GM13977 (cell line): Measurements from ENCODE around the gene KRTAP10-9.

Experiments
- DNase-seq: peaks from one replicate; pipeline ENCODE4 v3.0.0; 2012; ENCODE audit warnings: low spot score
- in situ Hi-C: fragments of 300-500 bp; cut with MboI; formaldehyde crosslinking; loops from one replicate; pipeline ENCODE4 v1.12.0; 2022; ENCODE audit warnings: low sequenced_read_pairs, low pct_unique_long_range_greater_than_20kb, mixed read lengths, inconsistent platforms; ENCODE audit not compliant: unreplicated experiment
- TF ChIP-seq, protein P1 (sequence below): IDR thresholded peaks from 2 replicates; pipeline ENCODE4 v1.5.1; 2012; ENCODE audit warnings: mild to moderate bottlenecking, control low read depth; ENCODE audit not compliant: insufficient read depth; ENCODE audit errors: extremely low read depth, missing control alignments

KRTAP10-9 gene

DNA sequence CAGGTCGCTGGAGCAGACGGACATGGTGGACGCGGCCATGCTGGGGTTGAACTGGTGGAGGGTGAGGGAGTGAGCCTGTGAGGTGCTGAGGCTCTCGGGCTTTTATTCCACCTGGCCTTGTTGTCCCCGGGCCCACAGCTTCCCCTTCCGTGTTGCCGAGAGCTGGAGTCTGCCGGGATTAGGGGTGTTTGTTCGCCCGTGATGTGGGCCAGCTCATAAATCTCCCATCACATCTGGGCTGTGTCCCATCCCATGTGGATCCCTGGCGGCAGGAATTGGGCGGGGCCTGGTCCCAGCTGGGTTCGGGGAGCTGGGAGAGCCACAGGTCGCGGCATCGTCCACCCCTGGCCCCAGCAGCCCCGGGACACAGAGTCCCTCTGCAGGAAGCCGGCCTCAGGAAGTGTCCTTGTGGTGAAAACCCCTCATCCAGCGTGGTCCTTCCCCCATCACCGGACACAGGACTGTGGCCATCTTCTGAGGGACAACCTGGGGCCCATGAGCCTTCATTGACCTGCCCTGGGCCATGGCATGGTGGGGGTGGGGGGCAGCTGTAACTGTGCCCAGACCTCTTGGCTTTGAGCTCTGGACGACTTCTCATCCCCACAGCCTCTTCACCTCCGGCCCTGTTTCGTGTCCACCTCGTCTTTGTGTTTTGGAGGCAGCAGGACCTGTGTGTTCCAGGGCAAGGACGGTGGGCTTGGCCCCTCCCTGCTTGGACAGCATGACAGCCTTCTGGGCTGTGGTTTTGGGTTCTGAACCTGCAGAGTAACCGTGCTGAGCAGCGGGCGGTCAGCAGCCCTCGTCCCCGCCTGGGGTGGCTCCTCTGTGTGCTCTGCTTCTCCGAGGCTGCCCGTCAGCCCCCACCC is 34.2 kb upstream of the KRTAP10-9 start, which contains the start of gene KRTAP10-6:
TSS of gene KRTAP10-6 (minus strand) at position 60 of the 866 bp plus-strand sequence. CDS start at position 39, 21 bp downstream.
- DNase-seq: no peak
- TF ChIP-seq, protein P1, sequence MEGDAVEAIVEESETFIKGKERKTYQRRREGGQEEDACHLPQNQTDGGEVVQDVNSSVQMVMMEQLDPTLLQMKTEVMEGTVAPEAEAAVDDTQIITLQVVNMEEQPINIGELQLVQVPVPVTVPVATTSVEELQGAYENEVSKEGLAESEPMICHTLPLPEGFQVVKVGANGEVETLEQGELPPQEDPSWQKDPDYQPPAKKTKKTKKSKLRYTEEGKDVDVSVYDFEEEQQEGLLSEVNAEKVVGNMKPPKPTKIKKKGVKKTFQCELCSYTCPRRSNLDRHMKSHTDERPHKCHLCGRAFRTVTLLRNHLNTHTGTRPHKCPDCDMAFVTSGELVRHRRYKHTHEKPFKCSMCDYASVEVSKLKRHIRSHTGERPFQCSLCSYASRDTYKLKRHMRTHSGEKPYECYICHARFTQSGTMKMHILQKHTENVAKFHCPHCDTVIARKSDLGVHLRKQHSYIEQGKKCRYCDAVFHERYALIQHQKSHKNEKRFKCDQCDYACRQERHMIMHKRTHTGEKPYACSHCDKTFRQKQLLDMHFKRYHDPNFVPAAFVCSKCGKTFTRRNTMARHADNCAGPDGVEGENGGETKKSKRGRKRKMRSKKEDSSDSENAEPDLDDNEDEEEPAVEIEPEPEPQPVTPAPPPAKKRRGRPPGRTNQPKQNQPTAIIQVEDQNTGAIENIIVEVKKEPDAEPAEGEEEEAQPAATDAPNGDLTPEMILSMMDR: no peak
- in situ Hi-C loops: no loop called here

DNA sequence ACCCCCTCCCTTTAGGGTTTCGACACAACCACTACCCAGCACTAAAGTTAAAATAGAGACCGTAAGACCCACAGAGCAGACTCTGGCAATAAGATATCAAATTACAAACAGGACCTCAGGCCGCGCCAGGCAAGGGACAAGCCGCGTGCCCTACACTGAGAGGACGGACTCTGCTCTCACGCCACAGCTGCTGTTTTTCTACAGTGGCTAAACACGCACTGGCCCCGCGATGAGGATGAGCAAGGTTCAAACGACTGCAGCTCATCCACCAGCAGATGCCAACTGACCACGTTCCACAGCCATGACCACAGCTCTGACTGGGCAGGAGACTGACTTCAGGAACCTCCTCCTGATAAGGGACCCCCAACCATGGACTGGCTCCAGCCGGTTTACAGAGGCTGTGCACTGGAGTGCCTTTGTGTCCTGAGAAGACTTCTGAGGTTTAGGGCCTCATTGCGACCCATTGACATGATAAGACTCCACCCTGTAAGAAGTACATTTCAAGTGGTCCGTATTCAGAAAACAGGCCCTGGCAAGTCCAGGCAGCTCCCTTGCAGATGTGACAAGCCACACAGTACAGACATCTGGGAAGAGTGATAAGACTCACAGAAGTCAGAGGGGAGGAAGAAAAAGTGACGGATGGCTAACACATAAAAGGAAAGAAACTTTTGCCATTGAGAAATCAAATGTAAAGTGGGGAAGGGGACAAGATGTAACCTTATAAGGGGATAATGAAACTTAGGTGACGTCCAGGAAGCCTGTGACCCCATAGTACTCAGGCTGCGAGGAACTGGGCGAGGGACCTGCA is 33.1 kb upstream of the KRTAP10-9 start:
- in situ Hi-C loops: no loop called here
- no peak for DNase-seq
- TF ChIP-seq, protein P1: no peak

DNA sequence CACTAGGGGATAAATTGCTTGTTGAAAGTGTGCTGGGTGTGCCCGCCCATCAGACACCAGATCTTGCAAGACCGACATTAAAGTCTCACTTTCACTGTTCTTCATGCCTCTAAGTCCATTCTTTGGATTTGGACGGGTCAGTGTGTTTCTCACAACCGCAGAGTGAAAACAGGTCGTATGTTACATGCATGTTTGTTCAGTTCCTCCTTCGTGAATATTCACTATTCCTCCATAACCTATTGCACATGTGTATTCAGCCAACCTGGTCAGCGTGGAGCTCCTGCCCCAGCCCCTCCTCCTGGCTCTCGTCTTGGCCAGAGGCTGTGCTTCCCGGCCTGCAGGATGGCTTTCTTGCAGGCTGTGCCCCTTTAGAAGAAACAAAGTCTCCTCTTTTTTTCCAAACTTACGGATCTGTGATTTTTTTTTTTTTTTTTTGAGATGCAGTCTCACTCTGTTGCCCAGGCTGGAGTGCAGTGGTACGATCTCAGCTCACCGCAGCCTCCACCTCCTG is 32.4 kb upstream of the KRTAP10-9 start:
- TF ChIP-seq, protein P1: no peak
- no peak for DNase-seq
- in situ Hi-C loops: no loop called here

DNA sequence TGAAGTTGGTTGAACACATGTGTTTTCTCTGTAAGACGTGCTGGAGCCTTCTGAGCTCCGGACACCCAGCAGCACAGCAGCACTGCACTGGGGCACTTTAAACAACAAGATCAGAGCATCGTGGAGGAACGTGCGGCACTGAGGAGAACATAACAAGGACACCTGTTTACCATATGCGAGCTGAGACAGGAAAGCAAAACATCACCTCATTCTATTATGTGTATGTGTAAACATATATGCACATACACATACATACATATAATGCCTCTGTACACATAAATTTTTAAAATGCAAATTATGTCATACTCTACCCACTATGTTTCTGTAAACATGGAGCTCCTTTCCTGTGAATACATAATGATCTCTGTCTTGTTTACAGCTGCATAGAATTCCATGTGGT is 31.4 kb upstream of the KRTAP10-9 start:
- TF ChIP-seq, protein P1: no peak
- in situ Hi-C loops: no loop called here
- DNase-seq: no peak

DNA sequence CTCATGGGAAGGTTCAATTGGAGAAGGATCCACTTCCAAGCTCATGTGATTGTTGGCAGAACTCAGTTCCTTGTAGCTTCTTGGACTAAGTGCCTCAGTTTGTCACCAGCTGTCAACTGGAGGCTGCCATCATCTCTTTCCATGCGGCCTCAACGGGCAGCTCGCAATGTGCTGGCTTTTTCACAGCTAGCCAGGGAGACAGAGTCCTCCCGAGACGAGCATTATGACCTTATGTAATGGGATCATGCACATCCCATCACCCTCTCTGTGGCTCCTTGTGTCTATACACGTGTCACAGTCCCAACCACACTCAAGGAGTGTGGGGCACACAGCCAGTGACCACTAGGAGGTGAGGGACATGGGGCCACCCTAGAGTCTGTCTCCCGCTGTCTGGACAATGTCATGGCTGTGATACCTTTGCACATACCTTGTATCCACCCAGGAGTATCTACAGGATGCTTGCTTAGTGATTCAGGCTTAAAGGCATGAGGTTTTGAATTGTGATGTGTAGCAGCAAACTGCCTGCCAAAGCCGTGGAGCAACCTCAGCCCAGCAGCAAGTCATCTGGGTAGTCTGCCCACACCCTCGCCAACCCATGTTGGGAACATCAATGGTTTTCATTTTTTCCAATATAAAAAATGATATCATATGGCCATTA is 30.7 kb upstream of the KRTAP10-9 start:
- in situ Hi-C loops: no loop called here
- no peak for DNase-seq
- TF ChIP-seq, protein P1: no peak

DNA sequence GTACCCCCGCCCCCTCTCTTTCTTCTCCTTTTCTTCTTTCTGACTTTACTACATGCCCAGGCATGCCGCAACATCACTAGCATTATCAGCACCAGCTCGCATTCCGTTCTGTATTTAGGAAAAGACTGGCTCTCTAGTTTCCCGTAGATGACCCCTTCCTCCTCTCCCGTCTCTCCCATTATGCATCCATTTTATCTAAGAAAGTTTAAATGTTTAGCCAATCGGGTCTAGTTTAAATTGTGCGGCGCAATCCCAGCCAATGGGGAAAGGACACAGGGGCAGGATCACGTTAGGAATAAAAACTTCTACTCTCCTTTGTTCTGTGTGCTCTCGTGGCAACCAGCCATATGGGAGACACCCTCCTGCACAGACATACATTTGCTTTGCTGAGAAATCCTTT is 28.8 kb upstream of the KRTAP10-9 start:
- in situ Hi-C loops: no loop called here
- TF ChIP-seq, protein P1: no peak
- DNase-seq: no peak
